A204.1 (cell line): Measurements from ENCODE around the gene EBF3.
"Not testable (repeated sequence)": the region's sequence is repeated elsewhere in the genome, so short reads cannot be mapped to it uniquely, and the experiment has no call there.

Source experiments
- FAIRE-seq: peaks from 2 replicates; lab custom pipeline; 2012; peaks lifted over from hg19 to GRCh38; lab: Jason Lieb, UNC

The EBF3 gene

DNA sequence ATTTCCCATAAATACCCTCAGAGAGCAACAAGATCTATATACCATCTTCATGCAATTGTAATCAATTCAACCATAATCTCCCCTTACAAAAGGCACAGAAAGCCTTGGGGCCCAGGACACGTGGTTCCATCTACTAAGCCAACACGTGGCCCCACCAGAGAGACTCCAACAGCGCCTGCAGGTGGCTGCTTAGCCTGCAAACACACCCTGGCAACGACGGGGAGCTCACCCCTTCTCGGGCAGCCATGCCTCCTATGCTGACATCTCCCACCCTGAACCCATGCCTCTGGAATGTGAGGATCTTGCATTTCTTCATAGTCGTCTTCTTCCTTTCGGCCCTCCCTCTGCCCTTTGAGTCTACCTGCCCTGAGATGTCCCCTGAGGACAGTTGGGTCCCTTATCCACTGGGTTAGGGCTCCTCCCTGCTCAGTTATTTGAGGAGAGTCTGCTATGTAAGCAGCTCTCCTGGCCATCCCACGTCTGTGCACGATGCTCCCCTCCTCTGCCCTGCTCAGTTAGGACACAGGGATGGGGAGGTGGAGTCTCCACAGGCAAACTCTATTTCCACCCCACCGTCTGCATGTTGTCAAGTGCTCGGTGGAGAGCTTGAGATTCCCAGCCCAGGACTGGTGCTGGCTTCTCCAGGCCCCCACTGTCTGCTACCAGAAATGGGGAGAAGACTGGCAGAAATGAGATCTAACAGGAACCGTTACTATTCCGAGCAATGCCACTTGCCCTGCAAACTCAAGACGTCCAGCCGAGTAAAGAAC lies 36.5 kb downstream of the EBF3 start:
- no peak for FAIRE-seq

DNA sequence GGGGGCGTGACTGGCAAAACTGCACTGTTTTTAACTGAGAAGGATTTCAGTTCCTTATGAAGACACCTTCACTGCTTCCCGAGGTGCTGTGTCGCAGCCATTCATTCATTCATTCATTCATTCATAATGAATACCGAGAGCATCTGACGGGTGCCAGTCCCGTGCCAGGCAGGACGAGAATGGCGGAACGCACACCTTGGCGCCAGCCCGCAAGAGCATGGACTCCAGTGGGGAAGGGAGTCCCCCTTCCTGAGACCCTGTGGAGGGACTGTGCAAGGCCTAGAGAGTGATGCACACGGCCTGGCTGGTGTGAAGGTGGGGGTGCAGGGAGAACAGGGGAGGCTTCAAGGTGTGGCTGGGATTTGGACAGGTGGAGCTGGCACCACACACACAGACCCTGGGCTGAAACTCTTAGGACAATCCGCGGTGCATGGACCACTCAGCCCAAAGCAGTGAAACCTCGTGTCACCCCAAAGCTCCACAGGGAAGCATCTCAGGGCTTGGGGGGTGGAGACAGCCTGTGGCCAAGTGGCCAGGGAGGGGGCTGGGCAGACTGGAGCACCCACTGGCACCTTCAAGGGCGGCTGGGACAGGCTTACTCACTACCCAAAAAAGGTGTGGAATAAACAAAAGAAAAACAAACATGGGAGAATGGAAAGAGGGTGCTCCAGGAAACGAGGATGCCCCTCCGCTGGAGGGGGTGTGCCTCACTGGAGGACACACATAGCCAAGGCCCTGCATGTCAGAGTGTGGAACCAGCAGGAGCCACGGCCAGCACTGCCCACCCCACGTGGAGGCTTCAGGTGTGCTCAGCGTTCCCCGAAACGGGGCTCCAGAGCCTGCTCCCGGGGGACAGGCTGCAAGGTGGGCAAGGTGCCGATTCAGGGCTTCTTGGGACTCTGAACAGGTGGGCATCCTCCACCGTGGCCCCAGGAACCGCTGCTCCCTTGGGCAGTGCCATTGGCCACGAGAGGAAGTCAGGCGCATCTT lies 37.7 kb downstream of the EBF3 start:
- FAIRE-seq = no peak

DNA sequence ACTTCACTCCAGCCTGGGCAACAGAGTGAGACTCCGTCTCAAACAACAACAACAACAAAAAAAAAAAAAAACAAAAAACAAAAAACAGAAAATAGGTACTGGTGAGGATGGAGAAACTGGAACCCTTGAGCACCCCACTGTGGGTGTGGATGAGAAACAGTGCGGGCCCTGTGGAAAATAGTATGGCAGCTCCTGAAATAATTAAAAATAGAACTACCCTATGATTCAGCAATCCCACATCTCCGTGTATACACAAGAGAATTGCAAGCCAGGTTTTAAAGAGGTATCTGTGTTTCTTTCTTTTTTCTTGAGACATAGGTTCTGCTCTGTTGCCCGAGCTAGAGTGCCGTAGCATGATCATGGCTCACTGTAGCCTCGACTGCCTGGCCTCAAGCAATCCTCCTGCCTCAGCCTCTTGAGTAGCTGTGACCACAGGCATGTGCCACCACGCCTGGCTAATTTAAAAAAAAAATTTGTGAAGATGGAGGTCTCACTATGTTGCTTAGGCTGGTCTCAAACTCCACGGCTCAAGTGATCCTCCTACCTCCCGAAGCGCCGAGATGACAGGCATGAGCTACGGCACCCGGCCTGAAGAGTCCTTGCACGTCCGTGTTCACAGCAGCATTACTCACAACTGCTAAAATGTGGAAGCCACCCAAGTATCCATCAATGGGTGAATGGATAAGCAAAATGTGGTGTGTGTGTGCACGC lies 39.5 kb downstream of the EBF3 start:
- FAIRE-seq = no peak

DNA sequence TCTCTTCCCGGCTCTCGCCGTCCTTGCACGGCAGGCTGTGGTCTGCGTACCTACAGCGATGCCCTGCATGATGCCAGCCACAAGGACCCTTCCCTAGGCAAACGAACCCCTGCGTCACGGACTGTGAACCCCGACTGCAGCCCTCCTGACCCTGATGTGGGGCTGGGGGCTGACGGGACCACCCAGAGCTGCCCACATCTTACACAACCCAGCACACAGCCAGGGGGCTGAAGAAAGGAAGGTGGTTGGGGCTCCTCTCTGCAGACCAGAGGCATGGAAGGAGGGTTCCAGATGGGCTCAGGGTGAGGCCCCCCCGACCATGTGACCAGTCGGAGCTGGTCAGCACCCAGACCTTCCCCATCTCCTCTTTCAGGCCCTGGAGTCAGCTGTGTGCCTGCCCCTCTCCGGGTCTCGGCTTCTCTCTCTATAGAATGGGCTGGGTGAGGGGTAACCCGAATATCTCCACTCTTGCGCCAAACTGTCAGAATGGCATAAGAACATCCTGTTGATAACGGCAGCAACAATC lies 41.4 kb downstream of the EBF3 start:
- FAIRE-seq = no peak

DNA sequence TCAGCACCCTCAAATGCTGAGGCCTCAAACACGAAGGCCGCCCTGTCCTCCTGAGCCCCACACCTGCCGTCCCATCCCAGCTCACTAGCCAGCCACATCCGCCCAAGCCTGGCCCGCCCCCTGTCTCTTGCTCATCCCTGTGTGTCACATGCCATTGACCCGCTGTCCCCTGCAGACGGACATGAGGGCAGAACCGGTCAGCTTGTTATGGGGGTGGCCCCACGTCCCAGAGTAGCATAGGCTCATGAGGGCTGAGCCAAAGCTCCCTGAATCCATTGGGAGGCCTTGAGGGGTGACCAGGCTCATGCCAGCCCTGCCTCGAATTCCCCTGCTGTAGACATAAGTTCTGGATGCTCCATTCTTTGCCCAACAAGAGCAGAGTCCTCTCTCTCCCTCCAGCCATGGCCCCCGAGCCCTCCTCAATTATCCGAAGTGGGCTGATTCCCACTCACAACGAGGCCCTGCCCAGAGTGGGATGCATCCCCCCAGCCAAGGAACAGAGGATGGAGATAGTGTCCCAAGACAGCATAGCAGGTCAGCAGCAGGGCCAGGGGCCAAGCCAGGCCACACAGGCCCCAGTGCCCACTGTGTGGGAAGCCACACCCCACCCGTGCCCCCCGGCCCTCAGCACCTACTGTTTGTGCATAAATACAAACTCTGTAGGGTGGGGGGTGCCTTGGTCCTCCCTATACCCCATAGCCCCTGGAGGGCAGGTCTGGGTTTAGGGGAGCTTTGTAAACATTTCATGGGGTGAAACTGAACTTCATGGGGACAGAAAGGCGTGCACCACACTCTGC lies 42.1 kb downstream of the EBF3 start:
- no peak for FAIRE-seq

DNA sequence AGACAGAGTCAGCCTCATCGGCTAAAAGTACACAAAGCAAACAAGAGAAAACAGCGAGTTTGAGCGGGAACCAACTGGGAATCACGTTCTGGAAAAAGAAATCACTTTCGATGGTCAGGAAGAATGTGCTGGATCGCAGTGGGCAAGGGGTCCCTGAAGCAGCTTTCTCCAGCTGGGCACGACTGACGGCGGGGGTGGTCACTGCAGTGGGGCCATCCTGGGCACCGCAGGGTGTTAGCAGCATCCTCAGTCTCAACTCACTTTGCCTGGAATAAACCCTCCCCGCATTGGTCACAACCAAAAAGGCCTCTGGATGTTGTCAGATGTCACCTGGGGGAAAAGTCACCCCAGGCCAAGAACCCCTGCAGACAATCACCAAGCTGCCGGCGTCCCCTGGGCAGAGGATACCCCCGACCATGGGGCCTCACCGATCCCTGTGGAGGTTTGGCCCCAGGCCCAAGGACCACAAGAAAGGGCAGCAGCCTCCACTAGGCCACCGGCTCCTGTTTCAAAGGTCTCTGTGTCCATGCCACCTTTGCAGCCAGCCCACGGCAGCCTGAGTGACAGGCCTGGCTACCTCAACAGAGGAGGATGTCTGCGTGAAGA lies 42.9 kb downstream of the EBF3 start:
- FAIRE-seq = no peak

DNA sequence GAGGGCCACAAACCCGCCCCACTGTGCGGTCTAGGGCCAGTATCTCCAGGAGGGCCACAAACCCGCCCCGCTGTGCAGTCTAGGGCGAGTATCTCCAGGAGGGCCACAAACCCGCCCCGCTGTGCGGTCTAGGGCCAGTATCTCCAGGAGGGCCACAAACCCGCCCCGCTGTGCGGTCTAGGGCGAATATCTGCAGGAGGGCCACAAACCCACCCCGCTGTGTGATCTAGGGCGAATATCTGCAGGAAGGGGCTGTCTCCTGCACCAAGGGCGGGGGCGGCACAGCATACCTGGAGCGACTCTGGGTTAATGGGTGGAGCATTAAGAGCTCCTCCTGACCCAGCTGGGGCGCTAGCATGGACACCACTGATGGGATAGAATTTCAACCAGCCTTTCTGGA lies 43.9 kb downstream of the EBF3 start:
- FAIRE-seq = not testable (repeated sequence)

DNA sequence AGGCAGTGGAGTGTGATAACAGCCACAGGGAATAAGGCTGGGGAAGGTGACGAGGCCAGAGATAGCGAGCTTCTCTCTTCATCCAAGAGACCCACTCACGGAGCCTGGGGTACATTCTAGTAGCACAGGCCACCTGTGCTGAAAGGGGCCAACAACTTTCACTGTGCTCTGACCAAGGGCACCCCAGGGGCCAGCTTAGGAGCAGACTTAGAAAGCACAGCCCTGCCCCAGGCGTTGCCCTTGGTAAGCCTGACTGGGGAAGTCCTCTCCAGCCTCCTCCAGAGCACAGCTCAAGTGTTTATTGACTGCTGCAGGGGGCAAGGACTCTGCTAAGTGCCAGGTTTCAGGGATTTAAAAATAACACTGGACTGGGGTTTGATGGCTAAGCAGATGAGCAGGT lies 44.7 kb downstream of the EBF3 start:
- no peak for FAIRE-seq

DNA sequence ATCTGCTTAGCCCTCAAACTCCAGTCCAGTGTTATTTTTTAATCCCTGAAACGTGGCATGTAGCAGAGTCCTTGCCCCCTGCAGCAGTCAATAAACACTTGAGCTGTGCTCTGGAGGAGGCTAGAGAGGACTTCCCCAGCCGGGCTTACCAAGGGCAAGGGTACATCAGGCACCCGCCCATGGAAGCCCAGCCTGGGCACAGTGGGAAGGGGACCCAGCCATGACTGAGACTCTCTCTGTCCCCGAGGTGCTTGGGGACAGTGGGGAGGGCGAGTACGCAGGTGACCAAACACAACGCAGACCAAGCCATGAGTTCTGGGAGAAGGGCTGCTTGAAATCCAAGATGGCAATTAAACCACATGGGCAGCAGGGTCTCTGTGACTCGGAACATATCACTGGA lies 45.2 kb downstream of the EBF3 start:
- FAIRE-seq = no peak

DNA sequence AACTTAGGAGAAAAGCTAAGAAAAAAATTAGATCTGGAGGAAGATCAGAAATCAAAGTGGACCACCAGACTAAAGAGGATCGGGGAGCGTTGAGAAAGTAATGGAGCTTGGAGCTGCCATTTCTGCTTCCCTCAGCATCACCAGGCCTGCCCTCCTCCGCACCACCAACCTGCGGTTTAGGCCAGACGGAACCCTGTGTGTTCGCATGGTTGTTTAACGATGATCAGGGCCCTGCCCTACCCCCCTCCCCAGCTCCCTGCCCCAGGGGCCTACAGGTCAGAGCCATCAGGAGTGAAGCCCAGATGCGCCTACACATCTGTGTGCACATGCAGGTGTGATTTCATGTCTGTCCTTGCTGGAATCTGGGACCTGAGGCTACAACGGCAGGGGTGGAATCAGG lies 45.7 kb downstream of the EBF3 start:
- no peak for FAIRE-seq

DNA sequence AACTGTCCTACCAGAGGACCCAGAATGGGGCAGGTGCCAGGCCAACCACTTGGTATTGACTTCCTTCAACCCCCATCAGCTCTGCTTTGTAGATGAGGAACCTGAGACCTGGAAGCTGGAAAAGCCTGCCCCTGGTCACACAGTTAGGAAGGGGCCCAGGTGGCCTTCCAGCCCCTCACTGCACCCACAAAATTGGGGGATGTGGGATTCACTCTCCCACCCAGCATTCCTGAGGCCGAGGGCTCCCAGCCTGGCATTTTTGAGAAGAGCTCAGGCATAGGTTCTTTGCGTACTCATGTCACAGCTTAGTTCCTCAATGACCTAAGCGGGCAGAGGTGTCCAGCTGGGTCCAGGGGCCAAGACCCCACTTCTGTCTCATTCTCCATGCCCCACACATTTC lies 46.1 kb downstream of the EBF3 start:
- FAIRE-seq = no peak

DNA sequence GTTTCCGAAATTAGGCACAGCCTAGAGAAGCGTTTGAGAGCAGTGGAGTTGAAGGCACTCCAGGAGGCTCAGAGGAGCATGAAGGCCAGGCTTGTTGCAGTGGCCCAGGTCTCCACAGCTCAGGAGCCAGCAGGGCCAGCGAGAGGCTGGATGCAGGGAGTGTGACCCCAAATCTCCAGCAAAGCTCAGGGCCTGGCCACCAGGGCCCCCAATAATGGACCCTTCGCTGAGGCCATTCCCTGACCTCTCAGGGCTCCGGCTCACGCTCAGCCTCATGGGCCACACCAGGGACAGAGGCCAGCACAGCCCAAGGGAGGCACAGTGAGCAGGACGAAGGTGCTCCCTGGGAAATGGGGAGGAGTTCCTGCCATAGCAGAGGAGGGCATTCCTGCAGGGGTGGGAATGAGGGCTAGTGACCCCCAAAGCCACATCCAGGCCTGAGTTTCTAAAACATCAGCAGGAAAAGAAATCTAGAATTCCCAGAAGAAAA lies 47.5 kb downstream of the EBF3 start:
- no peak for FAIRE-seq

DNA sequence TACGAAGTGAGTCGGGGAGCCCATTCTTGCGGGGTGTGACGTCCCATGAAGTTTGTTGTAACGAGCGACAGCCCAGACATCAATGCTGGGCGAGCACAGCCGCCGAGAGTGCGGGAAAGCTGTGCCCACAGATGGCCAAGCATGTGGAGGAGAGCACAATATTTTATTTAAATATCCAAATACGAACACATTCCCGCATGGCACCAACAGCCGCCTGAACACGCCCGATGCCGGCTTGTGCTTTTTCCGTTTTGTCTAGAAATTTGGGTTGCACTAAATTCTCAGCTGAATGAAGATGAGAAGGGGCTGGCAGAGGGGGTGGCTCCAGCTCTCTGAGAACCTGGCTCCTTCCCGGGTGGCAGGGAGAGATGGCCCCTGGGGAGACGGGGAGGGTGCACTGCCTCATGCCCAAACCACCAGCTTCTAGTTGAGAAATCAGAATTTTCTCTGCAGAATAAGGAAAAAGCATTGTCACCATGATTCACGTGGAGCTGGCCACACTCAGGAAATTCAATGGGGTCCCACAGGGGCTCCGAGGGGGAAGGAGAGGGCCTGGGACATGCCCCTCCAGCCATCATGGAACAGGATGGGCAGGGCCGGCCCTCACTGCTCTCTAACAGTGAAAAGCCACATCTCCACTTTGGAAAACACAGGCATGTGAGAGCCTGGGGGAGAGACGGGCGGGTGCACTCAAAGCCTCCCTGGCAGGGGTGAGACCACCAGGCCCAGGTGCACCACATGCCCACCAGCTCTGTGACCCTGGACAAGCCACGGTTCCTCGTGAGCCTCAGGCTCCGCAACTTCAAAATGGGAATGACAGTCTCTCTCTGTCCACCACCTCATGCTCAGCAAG lies 48.3 kb downstream of the EBF3 start:
- no peak for FAIRE-seq

DNA sequence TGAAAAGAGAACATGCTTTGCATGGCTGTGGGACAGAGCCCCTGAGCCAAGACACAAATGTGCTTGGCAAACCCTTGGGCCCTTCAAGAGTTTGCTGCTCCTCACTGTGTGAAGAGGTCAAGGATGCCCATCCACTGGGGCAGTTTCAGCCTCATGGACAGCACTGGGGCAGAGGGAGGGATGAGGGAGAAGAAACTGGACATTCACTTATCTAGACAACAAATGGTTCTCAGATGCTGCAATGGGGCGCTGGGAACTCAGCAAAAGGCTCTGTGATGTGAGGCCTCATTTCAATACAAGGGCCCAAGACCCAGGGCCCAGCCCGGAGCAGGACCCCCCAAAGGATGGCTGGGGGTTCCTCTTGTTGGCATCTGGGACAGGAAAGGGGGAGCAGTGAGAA lies 49.1 kb downstream of the EBF3 start:
- no peak for FAIRE-seq

DNA sequence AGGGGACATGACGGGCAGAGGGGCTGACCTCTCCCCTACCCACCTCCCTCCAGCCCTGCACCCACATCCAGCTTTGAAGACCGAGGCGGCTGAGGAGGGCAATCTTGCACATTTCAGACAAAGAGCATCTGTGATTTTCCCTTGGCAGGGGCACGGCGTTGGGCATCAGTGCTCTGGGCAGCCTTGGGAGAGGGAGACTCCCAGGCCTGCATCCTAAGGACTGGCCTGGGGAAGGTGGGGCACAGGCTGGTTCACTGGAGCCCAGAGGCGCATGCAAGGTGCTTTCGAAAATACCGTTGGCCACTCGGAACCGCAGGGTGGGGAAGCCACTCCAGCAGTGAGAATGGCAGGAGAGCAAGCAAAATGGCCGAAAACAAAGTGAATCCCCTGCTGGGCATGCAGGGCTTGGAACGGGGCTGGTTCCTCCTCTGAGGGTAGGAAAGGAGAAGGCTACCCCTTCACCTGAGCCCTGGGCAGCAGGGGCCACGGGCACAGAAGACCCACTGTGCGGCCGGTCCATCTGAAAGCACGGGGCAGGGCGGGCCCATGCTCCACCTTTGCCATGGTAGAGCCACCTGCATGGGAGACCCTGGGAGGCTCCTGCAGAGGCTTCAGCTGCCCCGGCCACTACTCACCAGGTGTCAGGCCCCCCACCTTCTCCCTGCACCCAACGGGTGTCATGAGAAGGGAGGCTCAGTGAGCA lies 49.8 kb downstream of the EBF3 start:
- FAIRE-seq = no peak

DNA sequence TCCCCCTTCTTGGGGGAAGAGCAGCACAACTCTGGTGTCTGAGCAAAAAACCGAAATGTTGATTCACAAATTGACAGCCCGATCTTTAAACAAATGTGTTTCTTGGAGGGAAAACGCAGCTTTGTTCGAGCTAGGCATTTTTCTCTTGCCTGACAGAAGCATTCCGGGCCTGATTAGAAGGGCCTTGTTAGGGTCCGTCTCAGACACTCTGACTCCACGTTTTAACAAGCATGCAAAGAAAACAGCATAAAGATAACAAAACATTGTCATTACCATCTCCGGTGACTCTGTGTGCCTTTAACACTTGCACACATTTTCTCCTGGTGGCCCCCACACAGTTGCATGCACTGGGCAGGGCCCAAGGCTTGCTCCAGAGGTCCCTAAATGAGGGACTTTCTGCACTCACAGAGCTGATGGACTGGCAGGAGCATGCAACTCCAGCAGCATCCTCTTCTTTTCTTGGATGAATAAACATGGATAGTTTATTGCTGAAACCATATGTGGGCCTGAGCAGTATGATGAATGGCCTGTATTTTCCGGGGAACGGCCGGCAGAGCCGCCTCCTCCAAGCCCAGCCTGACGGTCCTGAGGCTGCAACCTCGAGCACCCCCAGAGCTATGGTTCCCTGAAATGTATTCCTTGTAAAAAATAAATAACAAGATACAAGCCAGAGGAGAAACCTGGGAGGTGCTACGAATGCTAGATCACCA lies 50.9 kb downstream of the EBF3 start:
- FAIRE-seq = no peak

DNA sequence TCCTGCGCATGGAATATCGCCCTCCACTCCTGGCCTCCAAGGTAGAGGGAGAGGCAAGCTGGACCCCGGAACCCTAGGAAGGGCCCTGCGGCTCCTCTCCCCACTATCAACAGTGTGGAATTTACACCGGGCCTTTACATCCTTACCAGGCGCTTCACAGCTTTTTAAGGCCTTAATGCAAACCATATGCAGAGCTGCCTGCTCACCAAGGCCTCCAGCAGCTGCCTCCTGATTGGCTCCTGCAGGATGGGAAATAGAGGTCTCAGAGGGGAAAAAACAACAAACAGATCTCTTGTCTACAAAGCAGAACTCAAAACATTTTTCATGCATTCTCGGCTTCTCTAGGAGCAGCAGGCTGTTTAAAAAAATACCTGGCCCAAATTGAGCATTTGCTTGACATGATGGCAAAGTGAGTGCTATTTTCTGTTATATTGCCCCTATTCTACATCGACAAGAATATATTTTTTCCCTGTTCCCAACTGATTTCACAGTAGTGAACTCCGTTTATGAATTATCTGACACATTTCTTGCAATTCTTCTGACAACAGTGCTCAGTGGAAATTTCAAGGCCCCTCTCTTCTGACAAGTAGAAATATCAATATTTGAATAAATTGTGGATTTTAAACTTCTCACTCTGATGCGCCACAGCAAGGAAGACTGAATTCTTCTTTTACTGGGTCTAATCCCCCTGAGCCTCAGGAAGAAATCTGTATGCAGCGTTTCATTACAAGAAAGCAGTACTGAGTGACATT lies 51.7 kb downstream of the EBF3 start:
- no peak for FAIRE-seq
